Gastroesophageal sphincter (tissue), 2 donors: ENCODE results near the gene MGST3.

ENCODE experiments used
- POLR2A ChIP-seq, 2 donors: fragments of 450-650 bp; IDR thresholded peaks; one replicate each; pipeline ENCODE4 v1.6.1; 2017; ENCODE audit warnings: antibody characterized with exemption in 2 of 2, mild to moderate bottlenecking in 2 of 2, moderate library complexity in 1 of 2
- POLR2AphosphoS5 ChIP-seq: sonication (generic); formaldehyde crosslinking; IDR thresholded peaks from one replicate; pipeline ENCODE4 v1.6.1; 2017; ENCODE audit warnings: antibody characterized with exemption

DNA sequence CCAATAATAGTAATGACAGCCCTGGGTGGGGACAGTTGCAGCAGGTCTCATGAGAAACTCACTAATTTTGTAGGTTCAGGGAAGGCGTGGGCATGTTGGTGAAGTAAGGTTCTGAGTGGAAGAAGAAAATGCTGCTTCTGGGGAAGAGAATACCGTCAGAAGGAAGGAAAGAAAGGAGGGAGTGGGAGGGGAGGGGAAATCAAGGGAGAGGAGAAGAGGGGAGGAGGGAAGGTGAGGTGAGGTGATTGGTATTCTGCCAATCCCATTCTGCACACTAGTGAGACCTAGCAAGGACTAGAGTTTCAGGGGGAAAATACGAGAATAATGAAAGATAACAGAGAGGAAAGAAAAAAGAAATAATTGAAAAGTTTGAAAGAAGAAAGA is 32.4 kb upstream of the MGST3 start:
- TF ChIP-seq POLR2A (IDR thresholded peaks at IDR 0.05) (no peak), POLR2AphosphoS5 (no peak)
